ENCODE results near the gene SHQ1. TPM values are rescaled to one million over a fixed set of nuclear protein-coding genes. Genes with fewer than 3 reads are reported as not detected.

Gene SHQ1
- total and polyA plus RNA-seq, 9 donors = 6.6 to 30.0 (median 14.8) TPM

- intact Hi-C loops (cut with DNase I) = loop anchor here in 2 of 4 donors (10.0 kb wide), 2 partner anchors 937 to 1087 kb away; partner anchors contain the start of gene EIF4E3 (in 1 of the 2)
These were observed 36.0 kb downstream of the SHQ1 start for GRCh38 chr3:72812201-72812600.

GRCh38 chr3:72811571-72811970, 36.7 kb downstream of the SHQ1 start:
- no peaks in the 10 kb centered on the region for H3K27me3 ChIP-seq
- H3K4me1 ChIP-seq (ENCODE audit: insufficient read depth) = no peaks in the 10 kb centered on the region
- DNase-seq = no peak
- no peak overlapping the region for H3K4me3 ChIP-seq
- H3K36me3 ChIP-seq = no peaks in the 10 kb centered on the region
- H3K27ac ChIP-seq = no peak overlapping the region
- no peak for TF ChIP-seq CTCF (IDR thresholded peaks at IDR 0.05)
- TF ChIP-seq EP300 (IDR thresholded peaks at IDR 0.05) = no peak
- intact Hi-C loops (cut with DNase I) = loop anchor here in 2 of 4 donors (10.0 kb wide), 2 partner anchors 937 to 1087 kb away; partner anchors contain the start of gene EIF4E3 (in 1 of the 2)
- WGBS, 3 donors = 96 to 97% (median 97%) methylated on average over 1 of the region's 1 CpG
- no peaks in the 10 kb centered on the region for H3K9me3 ChIP-seq

More at GRCh38 chr3:72812201-72812600, 36.0 kb downstream of the SHQ1 start:
- Histone ChIP-seq H3K4me1 (ENCODE audit: insufficient read depth) (no peaks in the 10 kb centered on the region), H3K27me3 (no peaks in the 10 kb centered on the region), H3K27ac (no peak overlapping the region), H3K9me3 (no peaks in the 10 kb centered on the region), H3K4me3 (no peak overlapping the region), H3K36me3 (no peaks in the 10 kb centered on the region)
- DNase-seq = no peak
- 79 to 90% (median 83%) methylated on average over 3 of the region's 3 CpGs for WGBS, 3 donors
- no peak for TF ChIP-seq POLR2A (IDR thresholded peaks at IDR 0.05)
- no peak for TF ChIP-seq EP300 (IDR thresholded peaks at IDR 0.05)

- Histone ChIP-seq H3K4me1 (ENCODE audit: insufficient read depth) (no peaks in the 10 kb centered on the region), H3K27ac (no peak overlapping the region), H3K9me3 (no peaks in the 10 kb centered on the region), H3K4me3 (no peak overlapping the region), H3K27me3 (no peaks in the 10 kb centered on the region), H3K36me3 (no peaks in the 10 kb centered on the region)
- TF ChIP-seq POLR2A (IDR thresholded peaks at IDR 0.05) = no peak
- TF ChIP-seq CTCF (IDR thresholded peaks at IDR 0.05) = no peak
- no peak for TF ChIP-seq EP300 (IDR thresholded peaks at IDR 0.05)
- intact Hi-C loops (cut with DNase I) = loop anchor here in 2 of 4 donors (10.0 kb wide), 2 partner anchors 936 to 1086 kb away; partner anchors contain the start of gene EIF4E3 (in 1 of the 2)
- WGBS, 3 donors = 80 to 84% (median 82%) methylated on average over 6 of the region's 6 CpGs
- DNase-seq = no peak
These were observed 37.4 kb downstream of the SHQ1 start for GRCh38 chr3:72810659-72811434.

- H3K27me3 ChIP-seq = no peaks in the 10 kb centered on the region
- TF ChIP-seq EP300 (IDR thresholded peaks at IDR 0.05) (no peak), POLR2A (IDR thresholded peaks at IDR 0.05) (no peak), CTCF (IDR thresholded peaks at IDR 0.05) (no peak)
- DNase-seq = no peak
- no peaks in the 10 kb centered on the region for H3K4me1 ChIP-seq (ENCODE audit: insufficient read depth)
- H3K36me3 ChIP-seq = no peaks in the 10 kb centered on the region
- H3K27ac ChIP-seq = no peak overlapping the region
- no peaks in the 10 kb centered on the region for H3K9me3 ChIP-seq
- H3K4me3 ChIP-seq = no peak overlapping the region
- intact Hi-C loops (cut with DNase I) = loop anchor here in 2 of 4 donors (10.0 kb wide), 2 partner anchors 935 to 1085 kb away; partner anchors contain the start of gene EIF4E3 (in 1 of the 2)
These were observed 38.2 kb downstream of the SHQ1 start for GRCh38 chr3:72810063-72810462.

- no peak for TF ChIP-seq POLR2A (IDR thresholded peaks at IDR 0.05)
- no peak for TF ChIP-seq EP300 (IDR thresholded peaks at IDR 0.05)
- TF ChIP-seq CTCF (IDR thresholded peaks at IDR 0.05) = no peak
- 84 to 88% (median 84%) methylated on average over 5 of the region's 5 CpGs for WGBS, 3 donors
- intact Hi-C loops (cut with DNase I) = no loop called here
These were observed 43.9 kb downstream of the SHQ1 start for GRCh38 chr3:72804361-72804760.

More at GRCh38 chr3:72804361-72804760, 43.9 kb downstream of the SHQ1 start:
- Histone ChIP-seq H3K27me3 (no peaks in the 10 kb centered on the region), H3K27ac (no peak overlapping the region), H3K9me3 (no peaks in the 10 kb centered on the region), H3K4me3 (no peak overlapping the region), H3K36me3 (no peaks in the 10 kb centered on the region), H3K4me1 (ENCODE audit: insufficient read depth) (no peaks in the 10 kb centered on the region)
- no peak for DNase-seq
